Measurements from ENCODE around the gene CDCP1.
A peak's percentile ranks its signal among the peaks of the same experiment; 100 is the strongest.
"Not testable (repeated sequence)": the region's sequence is repeated elsewhere in the genome, so short reads cannot be mapped to it uniquely, and the experiment has no call there.

The CDCP1 gene

GRCh38 chr3:45081506-45082141 is 64.6 kb downstream of the CDCP1 start:
- DNase-seq = no peak

GRCh38 chr3:45080824-45081223 is 65.4 kb downstream of the CDCP1 start:
- no peak for DNase-seq

GRCh38 chr3:45079715-45080114 is 66.5 kb downstream of the CDCP1 start:
- DNase-seq = no peak

GRCh38 chr3:45078910-45079522 is 67.2 kb downstream of the CDCP1 start:
- DNase-seq = peak in 4 of 6 experiments; percentile 1 to 23 (median 16)

- not testable (repeated sequence) for DNase-seq
Observed at GRCh38 chr3:45078256-45078655, 67.9 kb downstream of the CDCP1 start.

- no peak for DNase-seq
Observed at GRCh38 chr3:45075821-45076625, 70.2 kb downstream of the CDCP1 start.

GRCh38 chr3:45071075-45071474 is 75.1 kb downstream of the CDCP1 start:
- DNase-seq = no peak

GRCh38 chr3:45067941-45068340 is 78.2 kb downstream of the CDCP1 start:
- no peak for DNase-seq

- no peak for DNase-seq
Observed at GRCh38 chr3:45067486-45067885, 78.7 kb downstream of the CDCP1 start.

GRCh38 chr3:45066109-45066801 is 79.9 kb downstream of the CDCP1 start:
- DNase-seq = no peak

GRCh38 chr3:45065373-45065720 is 80.8 kb downstream of the CDCP1 start:
- no peak for DNase-seq

GRCh38 chr3:45064512-45065372 is 81.4 kb downstream of the CDCP1 start:
- peak in 1 of 6 experiments; percentile 2 for DNase-seq

GRCh38 chr3:45062697-45063070 is 83.5 kb downstream of the CDCP1 start:
- no peak for DNase-seq

GRCh38 chr3:45060165-45060892 is 85.8 kb downstream of the CDCP1 start:
- no peak for DNase-seq

GRCh38 chr3:45059132-45059531 is 87.0 kb downstream of the CDCP1 start:
- DNase-seq = no peak

GRCh38 chr3:45057557-45057956 is 88.6 kb downstream of the CDCP1 start:
- no peak for DNase-seq

GRCh38 chr3:45056608-45057301 is 89.4 kb downstream of the CDCP1 start:
- DNase-seq = no peak

- no peak for DNase-seq
Observed at GRCh38 chr3:45055411-45056143, 90.6 kb downstream of the CDCP1 start.

GRCh38 chr3:45055032-45055410 is 91.2 kb downstream of the CDCP1 start:
- DNase-seq = no peak

GRCh38 chr3:45054196-45054857 is 91.9 kb downstream of the CDCP1 start:
- DNase-seq = no peak

Measured in stimulated activated naive CD4-positive, alpha-beta T cell (primary cell).